Activated CD8-positive, alpha-beta memory T cell treated with anti-CD3 and anti-CD28 coated beads for 36 hours (primary cell): ENCODE measurements around the gene HEPN1. TPM values are rescaled to one million over a fixed set of nuclear protein-coding genes. Genes with fewer than 3 reads are reported as not detected.

Experiments
- CTCF ChIA-PET: fragments of 350-600 bp; sonication (Branson Sonifier 250); formaldehyde crosslinking; loops from one replicate; lab custom pipeline; 2021; ENCODE audit warnings: antibody characterized with exemption; lab: Charles Lee
- POLR2A ChIA-PET: fragments of 350-600 bp; sonication (Branson Sonifier 250); formaldehyde crosslinking; loops from one replicate; lab custom pipeline; 2021; ENCODE audit warnings: antibody characterized with exemption; lab: Charles Lee
- total RNA-seq, 2 experiments: library from RNA; stranded (reverse); gene quantifications; one replicate each; pipeline ENCODE4 v1.2.3, GENCODE V29; 2021

Gene HEPN1
- total RNA-seq, 2 experiments from 2014 or later, result not detected

GRCh38 chr11:124896071-124896750 is 22.8 kb upstream of the HEPN1 start:
- ChIA-PET CTCF (interaction anchor here (0.6 kb wide), 1 partner anchor 219 kb away, joined by 3 read pairs; no protein-coding TSS in a partner anchor), POLR2A (no interaction called here)

GRCh38 chr11:124896821-124897391 is 22.1 kb upstream of the HEPN1 start:
- ChIA-PET CTCF (interaction anchor here (0.6 kb wide), 1 partner anchor 218 kb away, joined by 3 read pairs; no protein-coding TSS in a partner anchor), POLR2A (no interaction called here)

GRCh38 chr11:124897674-124898262 is 21.3 kb upstream of the HEPN1 start, which contains the start of gene ROBO4:
TSS of gene ROBO4 (minus strand) at chr11:124897865. CDS start at chr11:124897795, 70 bp downstream.
- ChIA-PET POLR2A (no interaction called here), CTCF (no interaction called here)

- CTCF ChIA-PET, result interaction anchor here (0.6 kb wide), 1 partner anchor 62 kb away, joined by 4 read pairs; no protein-coding TSS in a partner anchor
- POLR2A ChIA-PET, result interaction anchor here (1.0 kb wide), 1 partner anchor 55 kb away, joined by 3 read pairs; no protein-coding TSS in a partner anchor
Observed at GRCh38 chr11:124898263-124898680, 20.8 kb upstream of the HEPN1 start.

- CTCF ChIA-PET, result interaction anchor here (0.6 kb wide), 1 partner anchor 62 kb away, joined by 4 read pairs; no protein-coding TSS in a partner anchor
- POLR2A ChIA-PET, result interaction anchor here (1.0 kb wide), 1 partner anchor 55 kb away, joined by 3 read pairs; no protein-coding TSS in a partner anchor
Observed at GRCh38 chr11:124898711-124899110, 20.3 kb upstream of the HEPN1 start.

- ChIA-PET CTCF (no interaction called here), POLR2A (interaction anchor here (1.0 kb wide), 1 partner anchor 54 kb away, joined by 3 read pairs; no protein-coding TSS in a partner anchor)
Observed at GRCh38 chr11:124899383-124900145, 19.5 kb upstream of the HEPN1 start.

GRCh38 chr11:124900464-124900863 is 18.6 kb upstream of the HEPN1 start:
- ChIA-PET CTCF (no interaction called here), POLR2A (no interaction called here)

- ChIA-PET POLR2A (no interaction called here), CTCF (no interaction called here)
Observed at GRCh38 chr11:124902616-124903015, 16.4 kb upstream of the HEPN1 start.

GRCh38 chr11:124915541-124916369 is 3.3 kb upstream of the HEPN1 start:
- ChIA-PET CTCF (no interaction called here), POLR2A (no interaction called here)

- CTCF ChIA-PET, result no interaction called here
Observed at GRCh38 chr11:124916370-124916710, 2.7 kb upstream of the HEPN1 start.

GRCh38 chr11:124917115-124917637 is 1.9 kb upstream of the HEPN1 start:
- ChIA-PET CTCF (no interaction called here), POLR2A (no interaction called here)

More at GRCh38 chr11:124916370-124916710, 2.7 kb upstream of the HEPN1 start:
- POLR2A ChIA-PET, result no interaction called here

GRCh38 chr11:124919898-124920297 is 848 bp downstream of the HEPN1 start:
- ChIA-PET CTCF (no interaction called here), POLR2A (interaction anchor here (1.0 kb wide), 1 partner anchor 33 kb away, joined by 5 read pairs; no protein-coding TSS in a partner anchor)

GRCh38 chr11:124920356-124920755 is 1.3 kb downstream of the HEPN1 start:
- ChIA-PET POLR2A (interaction anchor here (0.5 to 1.0 kb wide), 3 partner anchors 33 to 312 kb away, joined by 3 to 7 read pairs (median 5); no protein-coding TSS in a partner anchor), CTCF (no interaction called here)

- ChIA-PET POLR2A (interaction anchor here (0.5 to 1.0 kb wide), 3 partner anchors 32 to 313 kb away, joined by 3 to 7 read pairs (median 5); no protein-coding TSS in a partner anchor), CTCF (interaction anchor here (1.4 kb wide), 1 partner anchor 21 kb away, joined by 3 read pairs; no protein-coding TSS in a partner anchor)
Observed at GRCh38 chr11:124920870-124921609, 2.0 kb downstream of the HEPN1 start.

- POLR2A ChIA-PET, result no interaction called here
- CTCF ChIA-PET, result no interaction called here
Observed at GRCh38 chr11:124922831-124923230, 3.8 kb downstream of the HEPN1 start.

- POLR2A ChIA-PET, result no interaction called here
- CTCF ChIA-PET, result interaction anchor here (1.5 kb wide), 1 partner anchor 47 kb away, joined by 3 read pairs; no protein-coding TSS in a partner anchor
Observed at GRCh38 chr11:124923296-124923695, 4.2 kb downstream of the HEPN1 start.

- CTCF ChIA-PET, result no interaction called here
- POLR2A ChIA-PET, result no interaction called here
Observed at GRCh38 chr11:124928942-124929665, 10.1 kb downstream of the HEPN1 start.
